Retinal pigment epithelial cell (primary cell): ENCODE measurements around the gene ARG1.

Experiments used
- DNase-seq: peaks from one replicate; pipeline ENCODE4 v3.0.0-alpha.2; 2010; ENCODE audit warnings: low read depth
- H3K4me3 ChIP-seq: 2 replicates; pipeline ENCODE4 v1.5.1; 2011; ENCODE audit warnings: mild to moderate bottlenecking, low read length, control low read depth, moderate library complexity
- CTCF ChIP-seq: conservative IDR thresholded peaks from 2 replicates; pipeline ENCODE4 v1.5.1; 2011; ENCODE audit warnings: low read depth, low read length, control low read depth, inconsistent platforms

ARG1 gene

GRCh38 chr6:131586543-131586942, 13.5 kb downstream of the ARG1 start:
- DNase-seq: no peak
- H3K4me3 ChIP-seq: no peak overlapping the region
- TF ChIP-seq CTCF: no peak

GRCh38 chr6:131587909-131588308, 14.9 kb downstream of the ARG1 start:
- no peak for DNase-seq
- H3K4me3 ChIP-seq: no peak overlapping the region
- TF ChIP-seq CTCF: no peak

DNA sequence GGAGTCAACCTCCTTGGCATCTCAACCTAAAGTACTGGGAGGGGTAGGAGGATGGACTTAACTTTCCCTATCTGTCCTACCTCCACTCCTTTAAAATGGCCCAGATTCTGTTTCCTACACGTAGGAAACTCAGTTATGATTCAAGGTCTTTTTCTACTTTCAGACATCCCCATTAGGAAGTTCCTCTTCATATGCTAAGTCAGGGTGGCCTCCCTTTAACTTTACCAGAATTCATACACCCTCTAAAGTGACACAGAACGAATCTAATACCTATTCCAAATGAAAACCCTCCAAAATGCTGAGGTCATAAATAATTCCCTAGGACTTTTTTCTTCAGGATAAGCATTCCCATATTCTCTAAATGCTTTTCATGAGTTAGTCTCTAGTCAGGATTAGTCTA, 15.6 kb downstream of the ARG1 start:
- no peak for DNase-seq
- H3K4me3 ChIP-seq: no peak overlapping the region
- no peak for TF ChIP-seq CTCF

GRCh38 chr6:131592935-131593334, 19.9 kb downstream of the ARG1 start:
- no peak overlapping the region for H3K4me3 ChIP-seq
- DNase-seq: no peak
- TF ChIP-seq CTCF: no peak

DNA sequence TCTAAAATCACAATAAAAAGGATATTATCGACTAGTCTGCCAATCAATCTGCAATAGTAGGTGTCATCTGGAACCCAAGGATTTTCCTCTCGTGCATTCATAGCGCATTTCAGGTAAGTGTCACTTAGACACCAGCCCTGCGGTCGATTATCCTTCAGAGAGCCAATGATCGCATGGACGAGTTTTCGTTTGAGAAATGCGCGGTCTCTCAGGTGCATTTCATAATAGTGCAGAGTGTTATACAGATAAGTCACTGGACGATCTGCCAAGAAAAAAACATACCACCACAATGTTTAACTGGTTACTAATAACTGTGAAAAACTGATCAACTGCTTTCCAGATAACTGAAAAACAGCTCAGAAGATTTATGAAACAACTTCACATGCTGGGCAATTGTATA, 21.0 kb downstream of the ARG1 start:
- H3K4me3 ChIP-seq: no peak overlapping the region
- no peak for TF ChIP-seq CTCF
- DNase-seq: no peak

DNA sequence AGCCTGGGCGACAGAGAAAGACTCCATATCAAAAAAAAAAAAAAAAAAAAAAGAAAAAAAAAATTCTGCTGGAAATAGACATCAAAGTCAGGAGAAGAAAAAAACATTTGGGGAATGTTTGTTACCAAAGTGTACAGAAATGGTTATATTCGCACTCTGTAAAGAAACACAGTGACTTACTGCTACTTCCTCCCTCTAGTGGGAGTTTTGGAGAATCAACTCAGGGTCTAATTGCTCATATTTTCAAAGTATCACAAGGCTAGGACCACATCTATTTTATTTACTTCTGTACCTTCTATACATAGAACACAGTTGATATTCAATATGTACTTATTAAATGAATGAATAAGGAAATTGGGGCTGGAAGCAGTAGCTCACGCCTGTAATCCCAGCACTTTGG, 24.4 kb downstream of the ARG1 start:
- no peak overlapping the region for H3K4me3 ChIP-seq
- DNase-seq: no peak
- peak; percentile 45 for TF ChIP-seq CTCF

- DNase-seq: no peak
- H3K4me3 ChIP-seq: no peak overlapping the region
- no peak for TF ChIP-seq CTCF
Measured at GRCh38 chr6:131600716-131601115, 27.7 kb downstream of the ARG1 start.
